CD14-positive monocyte (primary cell): ENCODE data around the gene SCARB1. TPM values are rescaled to one million over a fixed set of nuclear protein-coding genes. Genes with fewer than 3 reads are reported as not detected.

Source experiments
- DNase-seq, 3 donors: peaks; one replicate each; pipeline ENCODE4 v3.0.0-alpha.2; 2011 to 2022
- H2AFZ ChIP-seq: 2 replicates; pipeline ENCODE4 v1.6.0; 2012; ENCODE audit warnings: mild to moderate bottlenecking, low read depth, low read length, inconsistent platforms; ENCODE audit not compliant: insufficient read depth, poor library complexity, severe bottlenecking
- H3K27ac ChIP-seq, 2 donors: 1 replicate in 1 of 2; 2 replicates in 1 of 2; pipeline ENCODE4 v1.5.1; 2012 to 2013; ENCODE audit warnings: low read length in 2 of 2, control low read depth in 1 of 2, inconsistent platforms in 1 of 2, low read depth in 1 of 2, mild to moderate bottlenecking in 1 of 2
- H3K27me3 ChIP-seq, 2 donors: one replicate each; pipeline versions ENCODE4 v1.6.0 to v1.6.1; 2011 to 2013; ENCODE audit warnings: low read length in 2 of 2; ENCODE audit not compliant: control insufficient read depth in 2 of 2, insufficient read depth in 2 of 2
- H3K36me3 ChIP-seq, 2 donors: replicated peaks in 1 of 2; 1 replicate in 1 of 2; 2 replicates in 1 of 2; pipeline versions ENCODE4 v1.5.1 to v1.6.1; 2012 to 2013; ENCODE audit warnings: low read length in 2 of 2, control low read depth in 1 of 2, inconsistent platforms in 1 of 2, mild to moderate bottlenecking in 1 of 2; ENCODE audit not compliant: insufficient read depth in 2 of 2, control insufficient read depth in 1 of 2
- H3K4me1 ChIP-seq, 2 donors: 1 replicate in 1 of 2; 2 replicates in 1 of 2; pipeline versions ENCODE4 v1.5.1 to v1.6.1; 2012 to 2013; ENCODE audit warnings: low read length in 2 of 2, control low read depth in 1 of 2, inconsistent platforms in 1 of 2, mild to moderate bottlenecking in 1 of 2, moderate library complexity in 1 of 2; ENCODE audit not compliant: insufficient read depth in 2 of 2, control insufficient read depth in 1 of 2
- H3K4me2 ChIP-seq: replicated peaks from 2 replicates; pipeline ENCODE3; 2012; ENCODE audit warnings: low read length, moderate library complexity, mild to moderate bottlenecking; ENCODE audit not compliant: poor library complexity, severe bottlenecking; ENCODE audit errors: extremely low read depth
- H3K4me3 ChIP-seq, 3 experiments: fragments of 200-600 bp in 1 of 3; sonication (generic) in 1 of 3; replicated peaks in 1 of 3; 1 replicate in 2 of 3; 2 replicates in 1 of 3; pipeline ENCODE4 v1.5.1; 2011 to 2013; ENCODE audit warnings: low read length in 3 of 3, mild to moderate bottlenecking in 3 of 3, control low read depth in 2 of 3, low read depth in 2 of 3, inconsistent platforms in 1 of 3, moderate library complexity in 1 of 3
- H3K79me2 ChIP-seq: 2 replicates; pipeline ENCODE4 v1.6.0; 2012; ENCODE audit warnings: mild to moderate bottlenecking, control low read depth, inconsistent platforms, low read length, moderate library complexity; ENCODE audit not compliant: insufficient read depth
- H3K9ac ChIP-seq: 2 replicates; pipeline ENCODE4 v1.6.0; 2017; ENCODE audit warnings: low read length, mild to moderate bottlenecking; ENCODE audit not compliant: insufficient read depth, poor library complexity, severe bottlenecking
- H3K9me3 ChIP-seq, 2 donors: replicated peaks in 1 of 2; 1 replicate in 1 of 2; 2 replicates in 1 of 2; pipeline versions ENCODE4 v1.5.1 to v1.6.1; 2012 to 2013; ENCODE audit warnings: low read length in 2 of 2, control low read depth in 1 of 2; ENCODE audit not compliant: control insufficient read depth in 1 of 2, insufficient read depth in 1 of 2
- H4K20me1 ChIP-seq: 2 replicates; pipeline ENCODE4 v1.6.0; 2012; ENCODE audit warnings: mild to moderate bottlenecking, low read length, control low read depth, moderate library complexity; ENCODE audit not compliant: insufficient read depth
- H3K27ac Mint-ChIP-seq, 7 donors: one replicate each; pipeline ENCODE4 v1.8.0; 2020; ENCODE audit warnings: mild to moderate bottlenecking in 7 of 7, mixed read lengths in 7 of 7, moderate library complexity in 6 of 7, inconsistent platforms in 2 of 7
- H3K27me3 Mint-ChIP-seq, 3 donors: one replicate each; pipeline ENCODE4 v1.8.0; 2021 to 2022; ENCODE audit warnings: low read depth in 3 of 3, mild to moderate bottlenecking in 3 of 3, mixed read lengths in 3 of 3, moderate library complexity in 3 of 3, inconsistent platforms in 1 of 3
- H3K36me3 Mint-ChIP-seq, 2 donors: one replicate each; pipeline ENCODE4 v1.8.0; 2020; ENCODE audit warnings: mixed read lengths in 2 of 2, inconsistent platforms in 1 of 2, mild to moderate bottlenecking in 1 of 2
- H3K4me1 Mint-ChIP-seq: one replicate; pipeline ENCODE4 v1.8.0; 2020; ENCODE audit warnings: mild to moderate bottlenecking, mixed read lengths
- H3K4me3 Mint-ChIP-seq, 2 donors: one replicate each; pipeline ENCODE4 v1.8.0; 2020; ENCODE audit warnings: mild to moderate bottlenecking in 2 of 2, mixed read lengths in 2 of 2, moderate library complexity in 1 of 2
- H3K9me3 Mint-ChIP-seq, 7 donors: one replicate each; pipeline ENCODE4 v1.8.0; 2020 to 2022; ENCODE audit warnings: mixed read lengths in 7 of 7, mild to moderate bottlenecking in 6 of 7, moderate library complexity in 6 of 7, inconsistent platforms in 2 of 7
- CTCF ChIP-seq: fragments of 200-600 bp; IDR thresholded peaks from one replicate; pipeline ENCODE4 v1.8.0; 2022; ENCODE audit warnings: antibody characterized with exemption, mild to moderate bottlenecking
- WGBS: methylation state at CpG from one replicate; pipeline ENCODE4 v1.1.5; 2013; ENCODE audit warnings: missing lambda C conversion rate; ENCODE audit not compliant: insufficient coverage; 5-methylcytosine and 5-hydroxymethylcytosine counted together
- intact Hi-C, 2 donors: fragments of 100-400 bp; cut with micrococcal nuclease; formaldehyde crosslinking; loops; one replicate each; pipeline versions ENCODE4 v1.15.0 to v1.15.1; 2023
- polyA plus RNA-seq, 3 donors: library from polyadenylated mRNA; depleted of rRNA in 1 of 3; unstranded in 2 of 3; stranded (reverse) in 1 of 3; fragments of 300-500 nt in 2 of 3; fragments of >200 nt in 1 of 3; fragmentation: Illumina TruSeq in 2 of 3; gene quantifications; 1 replicate in 2 of 3; 2 replicates in 1 of 3; pipeline ENCODE4 v1.2.3, GENCODE V29; 2012 to 2021

Gene SCARB1
- polyA plus RNA-seq, 3 donors: 13.1 to 34.3 (median 15.2) TPM

- Histone ChIP-seq H2AFZ (peak overlapping the region; percentile 54), H3K79me2 (no peaks in the 10 kb centered on the region), H3K9ac (no peak overlapping the region), H3K9me3 (peaks cover 0 to 4% of the 10 kb centered on the region in 2 donors), H3K4me2 (peak overlapping the region; percentile 35), H3K27ac (peak overlapping the region in 1 of 2 donors; percentile 35), H3K36me3 (no peaks in the 10 kb centered on the region), H3K4me1 (peaks cover 74 to 84% of the 10 kb centered on the region in 2 donors), H3K4me3 (no peak overlapping the region), H3K27me3 (no peaks in the 10 kb centered on the region), H4K20me1 (no peaks in the 10 kb centered on the region)
- 33% methylated on average over 8 of the region's 8 CpGs for WGBS
- intact Hi-C loops: no loop called here
- Mint-ChIP-seq H3K27me3 (peaks cover 0 to 2% (median 2%) of the 10 kb centered on the region in 3 donors), H3K27ac (peak overlapping the region in 6 of 7 donors; percentile 23 to 89 (median 68)), H3K36me3 (peaks cover 1 to 7% of the 10 kb centered on the region in 2 donors), H3K9me3 (peaks cover 0 to 10% (median 2%) of the 10 kb centered on the region in 7 donors), H3K4me3 (peak overlapping the region in 1 of 2 donors; percentile 68), H3K4me1 (peaks cover 67% of the 10 kb centered on the region)
- DNase-seq: peak in 2 of 3 donors; percentile 56 to 67
- TF ChIP-seq CTCF: no peak
Measured at GRCh38 chr12:124737040-124737419, 126.6 kb downstream of the SCARB1 start.

DNA sequence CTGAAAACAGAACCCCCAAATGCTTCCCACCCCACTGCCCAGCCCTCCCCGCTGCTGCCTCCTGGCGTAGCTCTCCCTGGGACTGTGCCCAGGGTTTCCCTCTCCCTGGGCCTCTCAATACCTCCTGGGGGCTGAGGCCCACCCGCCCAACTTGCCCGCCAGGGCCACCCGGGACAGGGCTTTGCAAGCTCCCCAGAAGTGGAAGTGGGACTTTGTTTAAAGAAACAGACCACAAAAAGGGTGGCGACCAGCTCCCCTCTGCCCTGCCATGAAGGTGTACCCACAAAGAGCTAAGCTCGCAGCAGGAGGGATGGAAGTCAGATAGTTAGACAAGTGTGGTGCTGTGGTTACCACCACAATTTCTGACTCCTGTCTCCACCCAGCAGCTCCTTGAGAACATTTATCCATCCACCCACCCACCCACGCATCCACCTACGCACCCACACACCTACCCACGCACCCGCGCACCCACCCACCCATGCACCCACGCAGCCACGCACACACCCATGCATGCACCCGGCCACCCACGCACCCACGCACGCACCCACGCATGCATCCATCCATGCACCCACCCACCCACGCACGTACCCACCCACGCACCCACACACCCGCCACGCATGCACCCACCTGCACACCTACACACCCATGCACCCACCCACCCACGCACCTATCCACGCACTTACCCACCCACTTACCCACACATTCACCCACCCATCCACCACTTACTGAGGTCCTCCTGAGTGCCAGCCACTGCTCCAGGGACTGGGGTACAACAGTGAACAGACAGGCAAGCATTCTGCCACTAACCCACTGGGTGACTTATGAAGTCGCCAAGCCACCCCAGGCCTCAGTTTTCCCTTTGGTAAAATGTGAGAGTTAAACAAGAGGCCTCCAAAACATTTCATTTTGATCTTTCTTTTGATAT lies 127.3 kb downstream of the SCARB1 start:
- intact Hi-C loops: no loop called here
- peak overlapping the region; percentile 69 for H2AFZ ChIP-seq
- TF ChIP-seq CTCF: no peak
- Mint-ChIP-seq H3K4me1 (peaks cover 67% of the 10 kb centered on the region), H3K4me3 (peak overlapping the region in 1 of 2 donors; percentile 68), H3K9me3 (peaks cover 2 to 10% (median 5%) of the 10 kb centered on the region in 7 donors), H3K36me3 (peaks cover 4 to 7% of the 10 kb centered on the region in 2 donors), H3K27ac (peak overlapping the region in 5 of 7 donors; percentile 23 to 89 (median 76)), H3K27me3 (peaks cover 0 to 2% (median 2%) of the 10 kb centered on the region in 3 donors)
- peaks cover 74 to 84% of the 10 kb centered on the region in 2 donors for H3K4me1 ChIP-seq
- H3K36me3 ChIP-seq: no peaks in the 10 kb centered on the region
- H3K4me2 ChIP-seq: peak overlapping the region; percentile 36
- no peak for DNase-seq
- 88% methylated on average over 11 of the region's 27 CpGs for WGBS
- no peaks in the 10 kb centered on the region for H3K79me2 ChIP-seq
- H3K27ac ChIP-seq: peak overlapping the region; percentile 13 to 64
- peaks cover 0 to 10% of the 10 kb centered on the region in 2 donors for H3K9me3 ChIP-seq
- H3K9ac ChIP-seq: peak overlapping the region; percentile 49
- H3K4me3 ChIP-seq: peak overlapping the region in 1 of 3 experiments; percentile 6
- H3K27me3 ChIP-seq: no peaks in the 10 kb centered on the region
- no peaks in the 10 kb centered on the region for H4K20me1 ChIP-seq
